OCI-LY1 (cell line): Measurements from ENCODE around the gene CYTL1.

ENCODE experiments used
- EZH2 ChIP-seq: fragments of 200-600 bp; sonication (generic), shearing (Covaris generic); IDR thresholded peaks from 2 replicates; pipeline ENCODE4 v1.8.0; 2017; ENCODE audit warnings: borderline replicate concordance, mixed run types, mild to moderate bottlenecking, antibody characterized with exemption, low read length, moderate library complexity, mixed read lengths
- TF ChIP-seq, protein P1 (sequence below): fragments of 200-600 bp; sonication (generic), shearing (Covaris generic); IDR thresholded peaks from 2 replicates; pipeline ENCODE4 v1.5.1; 2017; ENCODE audit warnings: mild to moderate bottlenecking, antibody characterized with exemption, low read length, moderate library complexity, mixed read lengths

DNA sequence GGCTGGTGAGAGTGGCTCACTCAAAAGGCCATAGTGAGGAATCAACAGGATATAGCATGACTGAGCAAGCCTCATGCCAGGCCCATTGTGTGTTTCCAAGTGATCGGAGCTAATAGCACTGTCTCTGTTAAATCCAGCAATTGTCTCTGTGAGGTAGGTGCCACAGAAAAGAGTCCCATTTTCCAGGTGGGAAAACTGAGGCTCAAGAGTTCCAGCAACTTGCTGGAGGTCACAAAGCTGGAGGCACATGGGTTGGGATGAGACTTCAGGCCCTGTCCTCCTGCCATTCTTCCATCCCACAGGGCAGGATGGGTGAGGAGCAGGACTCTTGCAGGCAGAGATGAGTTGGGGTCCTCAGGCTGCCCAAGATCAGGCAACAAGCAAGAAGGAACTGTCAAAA, 1.1 kb upstream of the CYTL1 start:
- TF ChIP-seq, protein P1, sequence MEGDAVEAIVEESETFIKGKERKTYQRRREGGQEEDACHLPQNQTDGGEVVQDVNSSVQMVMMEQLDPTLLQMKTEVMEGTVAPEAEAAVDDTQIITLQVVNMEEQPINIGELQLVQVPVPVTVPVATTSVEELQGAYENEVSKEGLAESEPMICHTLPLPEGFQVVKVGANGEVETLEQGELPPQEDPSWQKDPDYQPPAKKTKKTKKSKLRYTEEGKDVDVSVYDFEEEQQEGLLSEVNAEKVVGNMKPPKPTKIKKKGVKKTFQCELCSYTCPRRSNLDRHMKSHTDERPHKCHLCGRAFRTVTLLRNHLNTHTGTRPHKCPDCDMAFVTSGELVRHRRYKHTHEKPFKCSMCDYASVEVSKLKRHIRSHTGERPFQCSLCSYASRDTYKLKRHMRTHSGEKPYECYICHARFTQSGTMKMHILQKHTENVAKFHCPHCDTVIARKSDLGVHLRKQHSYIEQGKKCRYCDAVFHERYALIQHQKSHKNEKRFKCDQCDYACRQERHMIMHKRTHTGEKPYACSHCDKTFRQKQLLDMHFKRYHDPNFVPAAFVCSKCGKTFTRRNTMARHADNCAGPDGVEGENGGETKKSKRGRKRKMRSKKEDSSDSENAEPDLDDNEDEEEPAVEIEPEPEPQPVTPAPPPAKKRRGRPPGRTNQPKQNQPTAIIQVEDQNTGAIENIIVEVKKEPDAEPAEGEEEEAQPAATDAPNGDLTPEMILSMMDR = no peak
- TF ChIP-seq EZH2 = no peak
